IMR-90 (cell line): ENCODE data around the gene CTNNA2. TPM values are rescaled to one million over a fixed set of nuclear protein-coding genes. Genes with fewer than 3 reads are reported as not detected.

Experiments
- ATAC-seq: fragments of 200-7000 bp; cut with Tn5 transposase; 2 replicates; pipeline ENCODE4 v1.9.1; 2020; ENCODE audit warnings: low read depth, mild to moderate bottlenecking, moderate library complexity
- BruUV-seq: library from RNA; stranded (reverse); fragments of 400-500 nt; replicated peaks from 2 replicates; lab custom pipeline; 2021; lab: Mats Ljungman, UMichigan
- CTCF ChIA-PET: fragments of 300-600 bp; formaldehyde crosslinking; extraction: SDS; loops from one replicate; lab custom pipeline; 2021; ENCODE audit warnings: antibody characterized with exemption; lab: Yijun Ruan, JAX
- POLR2A ChIA-PET: fragments of 300-600 bp; sonication (Branson Sonifier 250); formaldehyde crosslinking; loops from one replicate; lab custom pipeline; 2022; ENCODE audit warnings: antibody characterized with exemption; ENCODE audit not compliant: unreplicated experiment; lab: Charles Lee
- DNase-seq: peaks from one replicate; pipeline ENCODE4 v3.0.0; 2013
- H2AFZ ChIP-seq: replicated peaks from 2 replicates; pipeline ENCODE3; 2013; ENCODE audit warnings: low read length, mild to moderate bottlenecking; ENCODE audit not compliant: poor library complexity
- H2AK5ac ChIP-seq: 2 replicates; pipeline ENCODE4 v1.6.1; 2013; ENCODE audit warnings: low read depth, low read length, inconsistent platforms
- H2AK9ac ChIP-seq: replicated peaks from 2 replicates; pipeline ENCODE3; 2013; ENCODE audit warnings: mild to moderate bottlenecking, low read depth, low read length, moderate library complexity; ENCODE audit not compliant: poor library complexity
- H2BK120ac ChIP-seq: 2 replicates; pipeline ENCODE4 v1.6.1; 2013; ENCODE audit warnings: low read depth, low read length, inconsistent platforms
- H2BK15ac ChIP-seq: 3 replicates; pipeline ENCODE4 v1.6.1; 2013; ENCODE audit warnings: low read depth, low read length, inconsistent platforms
- H2BK20ac ChIP-seq: 2 replicates; pipeline ENCODE4 v1.6.1; 2013; ENCODE audit warnings: low read depth, mild to moderate bottlenecking, inconsistent platforms, low read length, moderate library complexity
- H2BK5ac ChIP-seq: 2 replicates; pipeline ENCODE4 v1.6.1; 2013; ENCODE audit warnings: mild to moderate bottlenecking, low read depth, low read length, inconsistent platforms; ENCODE audit not compliant: poor library complexity, severe bottlenecking
- H3K14ac ChIP-seq: replicated peaks from 2 replicates; pipeline ENCODE4 v1.6.1; 2013; ENCODE audit warnings: low read depth, low read length, inconsistent platforms
- H3K18ac ChIP-seq: 2 replicates; pipeline ENCODE4 v1.6.1; 2013; ENCODE audit warnings: low read depth, low read length, control low read depth
- H3K23ac ChIP-seq: 2 replicates; pipeline ENCODE4 v1.6.1; 2013; ENCODE audit warnings: low read depth, low read length, inconsistent platforms
- H3K27ac ChIP-seq: 2 replicates; pipeline ENCODE4 v1.5.1; 2013; ENCODE audit warnings: mild to moderate bottlenecking, control low read depth, low read length; ENCODE audit not compliant: insufficient read depth
- H3K27me3 ChIP-seq: 2 replicates; pipeline ENCODE4 v1.6.1; 2013; ENCODE audit warnings: low read length; ENCODE audit not compliant: control insufficient read depth, insufficient read depth
- H3K36me3 ChIP-seq: 2 replicates; pipeline ENCODE4 v1.6.1; 2013; ENCODE audit warnings: low read length, mixed read lengths; ENCODE audit not compliant: control insufficient read depth, insufficient read depth
- H3K4ac ChIP-seq: 2 replicates; pipeline ENCODE4 v1.6.1; 2013; ENCODE audit warnings: low read depth, low read length, inconsistent platforms
- H3K4me1 ChIP-seq: 2 replicates; pipeline ENCODE4 v1.6.1; 2013; ENCODE audit warnings: low read length, mixed read lengths; ENCODE audit not compliant: control insufficient read depth, insufficient read depth
- H3K4me2 ChIP-seq: 2 replicates; pipeline ENCODE4 v1.6.1; 2013; ENCODE audit warnings: low read depth, mild to moderate bottlenecking, control low read depth, low read length, moderate library complexity
- H3K4me3 ChIP-seq: 2 replicates; pipeline ENCODE4 v1.5.1; 2013; ENCODE audit warnings: low read depth, mild to moderate bottlenecking, control low read depth, low read length, moderate library complexity; ENCODE audit not compliant: insufficient read depth
- H3K56ac ChIP-seq: 2 replicates; pipeline ENCODE4 v1.6.1; 2013; ENCODE audit warnings: low read length, inconsistent platforms; ENCODE audit not compliant: insufficient read depth; ENCODE audit errors: extremely low read depth
- H3K79me1 ChIP-seq, 2 experiments: 2 replicates each; pipeline ENCODE4 v1.6.1; 2013; ENCODE audit warnings: low read length in 2 of 2, inconsistent platforms in 1 of 2, low read depth in 1 of 2
- H3K9ac ChIP-seq: 2 replicates; pipeline ENCODE4 v1.6.1; 2013; ENCODE audit warnings: low read depth, low read length, control low read depth
- H3K9me1 ChIP-seq: 2 replicates; pipeline ENCODE4 v1.6.1; 2013; ENCODE audit warnings: low read length, inconsistent platforms; ENCODE audit not compliant: insufficient read depth
- H3K9me3 ChIP-seq: 2 replicates; pipeline ENCODE4 v1.6.1; 2013; ENCODE audit warnings: low read length; ENCODE audit not compliant: control insufficient read depth, insufficient read depth
- H4K20me1 ChIP-seq: 2 replicates; pipeline ENCODE4 v1.6.1; 2013; ENCODE audit warnings: low read length, inconsistent platforms; ENCODE audit not compliant: insufficient read depth
- H4K5ac ChIP-seq: 2 replicates; pipeline ENCODE4 v1.6.1; 2013; ENCODE audit warnings: mild to moderate bottlenecking, low read depth, low read length, control low read depth
- H4K8ac ChIP-seq, 2 experiments: 2 replicates each; pipeline ENCODE4 v1.6.1; 2013; ENCODE audit warnings: low read depth in 2 of 2, low read length in 2 of 2, control low read depth in 1 of 2, inconsistent platforms in 1 of 2
- H4K91ac ChIP-seq: 2 replicates; pipeline ENCODE4 v1.6.1; 2013; ENCODE audit warnings: low read depth, low read length, inconsistent platforms; ENCODE audit not compliant: insufficient read depth
- BHLHE40 ChIP-seq: fragments of 150-350 bp; IDR thresholded peaks from 2 replicates; pipeline ENCODE4 v1.6.1; 2016; ENCODE audit warnings: mild to moderate bottlenecking, low read depth, low read length
- CEBPB ChIP-seq: IDR thresholded peaks from 2 replicates; pipeline ENCODE4 v1.6.1; 2012; ENCODE audit warnings: low read depth, low read length, improper control_type of control experiment
- CHD1 ChIP-seq: IDR thresholded peaks from 2 replicates; pipeline ENCODE4 v1.6.1; 2012; ENCODE audit warnings: low read depth, low read length, improper control_type of control experiment
- CTCF ChIP-seq: conservative IDR thresholded peaks from 2 replicates; pipeline ENCODE4 v1.5.1; 2012; ENCODE audit warnings: mild to moderate bottlenecking, low read depth, low read length, improper control_type of control experiment
- FOS ChIP-seq: fragments of 150-350 bp; IDR thresholded peaks from 2 replicates; pipeline ENCODE4 v1.6.1; 2016; ENCODE audit warnings: low read depth, low read length
- MAFK ChIP-seq: IDR thresholded peaks from 2 replicates; pipeline ENCODE4 v1.6.1; 2012; ENCODE audit warnings: low read depth, low read length, improper control_type of control experiment
- MAZ ChIP-seq: IDR thresholded peaks from 2 replicates; pipeline ENCODE4 v1.6.1; 2012; ENCODE audit warnings: low read depth, mild to moderate bottlenecking, low read length, improper control_type of control experiment, moderate library complexity, borderline replicate concordance
- MXI1 ChIP-seq: IDR thresholded peaks from 2 replicates; pipeline ENCODE4 v1.6.1; 2012; ENCODE audit warnings: low read depth, mild to moderate bottlenecking, low read length, moderate library complexity, borderline replicate concordance
- NFE2L2 ChIP-seq: fragments of 150-350 bp; IDR thresholded peaks from 2 replicates; pipeline ENCODE4 v1.6.1; 2016; ENCODE audit warnings: low read depth, mild to moderate bottlenecking, low read length
- POLR2A ChIP-seq: IDR thresholded peaks from 2 replicates; pipeline ENCODE4 v1.6.1; 2012; ENCODE audit warnings: mild to moderate bottlenecking, low read depth, low read length
- RAD21 ChIP-seq: IDR thresholded peaks from 2 replicates; pipeline ENCODE4 v1.6.1; 2012; ENCODE audit warnings: low read length, improper control_type of control experiment
- RCOR1 ChIP-seq: IDR thresholded peaks from 2 replicates; pipeline ENCODE4 v1.6.1; 2012; ENCODE audit warnings: mild to moderate bottlenecking, low read length, improper control_type of control experiment; ENCODE audit not compliant: insufficient replicate concordance
- RFX5 ChIP-seq: IDR thresholded peaks from 2 replicates; pipeline ENCODE4 v1.8.0; 2012; ENCODE audit warnings: low read depth, mild to moderate bottlenecking, low read length, moderate library complexity
- SMC3 ChIP-seq: fragments of 150-350 bp; IDR thresholded peaks from 2 replicates; pipeline ENCODE4 v1.6.1; 2016; ENCODE audit warnings: low read depth, mild to moderate bottlenecking, antibody characterized with exemption, low read length, moderate library complexity
- USF2 ChIP-seq: fragments of 150-350 bp; IDR thresholded peaks from 2 replicates; pipeline ENCODE4 v1.6.1; 2017; ENCODE audit warnings: mild to moderate bottlenecking, antibody characterized with exemption, low read length, low read depth
- WGBS, 2 experiments: methylation state at CpG; one replicate each; pipeline versions ENCODE4 v1.1.5 to v1.1.7; 2013; ENCODE audit warnings: missing lambda C conversion rate in 2 of 2; ENCODE audit not compliant: insufficient read length in 1 of 2; ENCODE audit errors: extremely low coverage in 2 of 2; 5-methylcytosine and 5-hydroxymethylcytosine counted together
- dilution Hi-C: fragments of 300-500 bp; cut with HindIII; formaldehyde crosslinking; loops from one replicate; pipeline ENCODE4 v1.14.3; 2018; ENCODE audit warnings: low sequenced_read_pairs; ENCODE audit not compliant: unreplicated experiment
- in situ Hi-C: fragments of 300-500 bp; cut with MboI; formaldehyde crosslinking; loops from 3 replicates; pipeline ENCODE4 v1.14.3; 2019; ENCODE audit warnings: low sequenced_read_pairs, inconsistent platforms, mixed read lengths
- intact Hi-C: fragments of 100-400 bp; cut with micrococcal nuclease; formaldehyde crosslinking; loops from 2 replicates; pipeline ENCODE4 v1.10.0; 2022
- polyA plus RNA-seq, 3 experiments: library from polyadenylated mRNA; depleted of rRNA; stranded (reverse); fragments of >200 nt; gene quantifications; 2 replicates each; pipeline ENCODE4 v1.2.3, GENCODE V29; 2012; ENCODE audit warnings: low replicate concordance in 1 of 3
- total RNA-seq: library from RNA; depleted of rRNA; stranded (reverse); fragments of >200 nt; gene quantifications from 2 replicates; pipeline ENCODE4 v1.2.3, GENCODE V29; 2012
- TF ChIP-seq, protein P1 (sequence below): fragments of 150-350 bp; IDR thresholded peaks from 2 replicates; pipeline ENCODE4 v1.6.1; 2016; ENCODE audit warnings: low read depth, mild to moderate bottlenecking, low read length, moderate library complexity, borderline replicate concordance

The CTNNA2 gene
- total and polyA plus RNA-seq, 2 of the 4 experiments (the other 2 are of a cell fraction) = not detected

GRCh38 chr2:80050246-80050645 lies 537.4 kb downstream of the CTNNA2 start:
- H3K23ac ChIP-seq = no peak overlapping the region
- no peak overlapping the region for H3K4me2 ChIP-seq
- no peak overlapping the region for H3K27ac ChIP-seq
- no peak overlapping the region for H3K9ac ChIP-seq
- no peak overlapping the region for H2AK5ac ChIP-seq
- H3K4ac ChIP-seq = no peak overlapping the region
- BruUV-seq = no TSS peak
- in situ Hi-C loops (loop anchor here (25.0 kb wide), 1 partner anchor 462 kb away; no protein-coding TSS in a partner anchor), intact Hi-C loops (loop anchor here (5.0 kb wide), 2 partner anchors 98 to 113 kb away; no protein-coding TSS in a partner anchor), dilution Hi-C loops (no loop called here)
- H2BK120ac ChIP-seq = no peak overlapping the region
- H3K4me1 ChIP-seq = peaks cover 5% of the 10 kb centered on the region
- H3K79me1 ChIP-seq = no peaks in the 10 kb centered on the region
- peak; percentile 15 for DNase-seq
- no peak overlapping the region for H3K4me3 ChIP-seq
- H3K14ac ChIP-seq = no peak overlapping the region
- no peak overlapping the region for H3K18ac ChIP-seq
- TF ChIP-seq FOS (no peak), MAZ (no peak), RFX5 (no peak), MAFK (no peak), CTCF (no peak), USF2 (no peak), MXI1 (no peak), RAD21 (no peak), RCOR1 (no peak), CEBPB (no peak), POLR2A (no peak), CHD1 (no peak), BHLHE40 (no peak), NFE2L2 (no peak), SMC3 (no peak)
- TF ChIP-seq, protein P1, sequence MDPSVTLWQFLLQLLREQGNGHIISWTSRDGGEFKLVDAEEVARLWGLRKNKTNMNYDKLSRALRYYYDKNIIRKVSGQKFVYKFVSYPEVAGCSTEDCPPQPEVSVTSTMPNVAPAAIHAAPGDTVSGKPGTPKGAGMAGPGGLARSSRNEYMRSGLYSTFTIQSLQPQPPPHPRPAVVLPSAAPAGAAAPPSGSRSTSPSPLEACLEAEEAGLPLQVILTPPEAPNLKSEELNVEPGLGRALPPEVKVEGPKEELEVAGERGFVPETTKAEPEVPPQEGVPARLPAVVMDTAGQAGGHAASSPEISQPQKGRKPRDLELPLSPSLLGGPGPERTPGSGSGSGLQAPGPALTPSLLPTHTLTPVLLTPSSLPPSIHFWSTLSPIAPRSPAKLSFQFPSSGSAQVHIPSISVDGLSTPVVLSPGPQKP = no peak
- H4K5ac ChIP-seq = no peak overlapping the region
- H4K91ac ChIP-seq = no peak overlapping the region
- ChIA-PET POLR2A (no interaction called here), CTCF (no interaction called here)
- no peaks in the 10 kb centered on the region for H3K9me3 ChIP-seq
- no peak overlapping the region for H2AK9ac ChIP-seq
- H2AFZ ChIP-seq = no peak overlapping the region
- ATAC-seq = peak; percentile 70
- H3K9me1 ChIP-seq = 0 out of 2 replicates have a peak, but pooled peaks cover 3% of the 10 kb centered on the region
- H3K27me3 ChIP-seq = no peaks in the 10 kb centered on the region
- H4K8ac ChIP-seq = no peak overlapping the region
- H3K56ac ChIP-seq = no peak overlapping the region
- no peak overlapping the region for H2BK15ac ChIP-seq
- no peak overlapping the region for H2BK5ac ChIP-seq
- H4K20me1 ChIP-seq = no peaks in the 10 kb centered on the region
- no peaks in the 10 kb centered on the region for H3K36me3 ChIP-seq
- H2BK20ac ChIP-seq = no peak overlapping the region
- WGBS, 2 experiments = 83% methylated on average over 1 of the region's 6 CpGs; no CpG with 5 or more reads in 1 of the 2 experiments
